C4-2B (cell line): ENCODE results near the gene GALNS.

Experiments used
- CTCF ChIP-seq: fragments of 450-650 bp; conservative IDR thresholded peaks from 2 replicates; pipeline ENCODE4 v1.5.1; 2017; ENCODE audit warnings: mild to moderate bottlenecking
- ZFX ChIP-seq: fragments of 450-650 bp; IDR thresholded peaks from 2 replicates; pipeline ENCODE4 v1.6.1; 2017

- TF ChIP-seq CTCF (no peak), ZFX (no peak)
Measured at GRCh38 chr16:88771294-88771772, 85.4 kb downstream of the GALNS start.
